Gastrocnemius medialis (tissue), 4 donors: ENCODE data around the gene CTXN3. TPM values are rescaled to one million over a fixed set of nuclear protein-coding genes. Genes with fewer than 3 reads are reported as not detected.

Source experiments
- ATAC-seq, 2 donors: fragments of 150-250 bp; one replicate each; pipeline ENCODE4 v1.9.1; 2016
- DNase-seq, 2 donors: peaks; one replicate each; pipeline ENCODE4 v3.0.0-alpha.2; 2019
- H3K27ac ChIP-seq, 4 donors: fragments of 200-600 bp; sonication (generic); 1 replicate in 1 of 4; 2 replicates in 3 of 4; pipeline ENCODE4 v1.5.1; 2016 to 2018; ENCODE audit warnings: mild to moderate bottlenecking in 2 of 4, moderate library complexity in 1 of 4
- H3K27me3 ChIP-seq, 3 donors: fragments of 200-600 bp; sonication (generic) in 2 of 3; 1 replicate in 1 of 3; 2 replicates in 2 of 3; pipeline versions ENCODE4 v1.5.1 to v1.6.0; 2016 to 2019; ENCODE audit warnings: mild to moderate bottlenecking in 1 of 3, moderate library complexity in 1 of 3
- H3K36me3 ChIP-seq, 2 donors: fragments of 200-600 bp; sonication (generic) in 1 of 2; one replicate each; pipeline ENCODE4 v1.5.1; 2017 to 2018
- H3K4me1 ChIP-seq, 2 donors: fragments of 200-600 bp; sonication (generic) in 1 of 2; one replicate each; pipeline ENCODE4 v1.5.1; 2016 to 2017; ENCODE audit warnings: mild to moderate bottlenecking in 2 of 2
- H3K4me3 ChIP-seq, 4 donors: fragments of 200-600 bp; sonication (generic) in 3 of 4; 1 replicate in 1 of 4; 2 replicates in 3 of 4; pipeline ENCODE4 v1.5.1; 2016 to 2019; ENCODE audit warnings: mild to moderate bottlenecking in 2 of 4
- H3K9me3 ChIP-seq, 3 donors: fragments of 200-600 bp; sonication (generic) in 2 of 3; 1 replicate in 1 of 3; 2 replicates in 2 of 3; pipeline ENCODE4 v1.5.1; 2016 to 2019
- POLR2A ChIP-seq, 2 donors: fragments of 450-650 bp; IDR thresholded peaks; one replicate each; pipeline ENCODE4 v1.6.1; 2017; ENCODE audit warnings: antibody characterized with exemption in 2 of 2, mild to moderate bottlenecking in 2 of 2, moderate library complexity in 2 of 2
- in situ Hi-C, 4 donors: fragments of 200-750 bp; cut with MboI; loops; one replicate each; pipeline versions ENCODE4 v1.15.0 to v1.8.0; 2017; ENCODE audit warnings: low sequenced_read_pairs in 4 of 4
- intact Hi-C: fragments of 100-400 bp; cut with DNase I; formaldehyde crosslinking; loops from one replicate; pipeline ENCODE4 v1.15.1; 2023; ENCODE audit warnings: low total_unique reads
- total RNA-seq, 4 donors: library from RNA; depleted of rRNA; stranded (reverse); fragments of >200 nt; gene quantifications; one replicate each; pipeline versions ENCODE4 v1.1.0 to v1.2.3, GENCODE V29; 2016
- TF ChIP-seq, protein P1 (sequence below), 5 experiments: fragments of 450-650 bp in 3 of 5; fragments of 200-600 bp in 2 of 5; sonication (generic) in 2 of 5; IDR thresholded peaks in 4 of 5; conservative IDR thresholded peaks in 1 of 5; 1 replicate in 4 of 5; 2 replicates in 1 of 5; pipeline ENCODE4 v1.5.1; 2016 to 2019; ENCODE audit warnings: antibody characterized with exemption in 5 of 5, mild to moderate bottlenecking in 3 of 5, moderate library complexity in 3 of 5

Gene CTXN3
- total RNA-seq, 4 donors from 2014 or later: 0.22 TPM; not detected in 3

DNA sequence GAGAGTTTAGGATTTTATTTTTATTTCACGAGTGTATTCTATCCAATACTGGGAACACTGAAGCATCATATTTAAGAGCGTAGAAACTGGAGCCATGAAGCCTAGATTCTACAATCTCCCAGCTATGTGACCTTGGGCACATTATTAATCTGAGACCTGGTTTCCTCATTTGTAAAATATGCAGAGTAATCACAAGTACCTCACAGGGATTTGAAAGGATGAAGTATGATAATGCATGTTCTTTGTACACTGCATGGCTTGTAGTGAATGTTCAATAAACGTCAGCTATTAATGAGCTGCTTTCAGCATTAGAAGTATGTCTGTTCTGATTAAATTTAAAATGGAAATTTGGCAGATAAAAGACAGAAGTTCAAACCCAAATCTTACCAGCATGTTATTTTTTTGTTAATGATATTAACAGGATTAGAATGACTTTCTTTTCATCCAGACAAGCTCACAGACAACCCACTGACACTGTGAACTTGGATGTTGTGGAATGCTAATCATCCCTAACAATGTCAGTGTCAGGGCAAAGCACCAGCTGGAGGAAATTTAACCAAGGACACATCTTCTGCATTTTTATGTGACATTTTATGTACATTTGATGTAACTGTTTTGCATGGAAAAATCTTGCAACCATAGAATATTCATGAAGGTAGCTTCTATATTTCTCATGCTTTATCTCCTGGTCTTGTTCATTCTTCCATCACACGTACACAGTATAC, 27.1 kb upstream of the CTXN3 start:
- Histone ChIP-seq H3K9me3 (no peaks in the 10 kb centered on the region), H3K27me3 (no peaks in the 10 kb centered on the region), H3K4me1 (no peaks in the 10 kb centered on the region), H3K27ac (no peak overlapping the region), H3K36me3 (no peaks in the 10 kb centered on the region), H3K4me3 (no peak overlapping the region)
- in situ Hi-C loops (no loop called here), intact Hi-C loops (no loop called here)
- DNase-seq (no peak), ATAC-seq (no peak)
- TF ChIP-seq, protein P1, sequence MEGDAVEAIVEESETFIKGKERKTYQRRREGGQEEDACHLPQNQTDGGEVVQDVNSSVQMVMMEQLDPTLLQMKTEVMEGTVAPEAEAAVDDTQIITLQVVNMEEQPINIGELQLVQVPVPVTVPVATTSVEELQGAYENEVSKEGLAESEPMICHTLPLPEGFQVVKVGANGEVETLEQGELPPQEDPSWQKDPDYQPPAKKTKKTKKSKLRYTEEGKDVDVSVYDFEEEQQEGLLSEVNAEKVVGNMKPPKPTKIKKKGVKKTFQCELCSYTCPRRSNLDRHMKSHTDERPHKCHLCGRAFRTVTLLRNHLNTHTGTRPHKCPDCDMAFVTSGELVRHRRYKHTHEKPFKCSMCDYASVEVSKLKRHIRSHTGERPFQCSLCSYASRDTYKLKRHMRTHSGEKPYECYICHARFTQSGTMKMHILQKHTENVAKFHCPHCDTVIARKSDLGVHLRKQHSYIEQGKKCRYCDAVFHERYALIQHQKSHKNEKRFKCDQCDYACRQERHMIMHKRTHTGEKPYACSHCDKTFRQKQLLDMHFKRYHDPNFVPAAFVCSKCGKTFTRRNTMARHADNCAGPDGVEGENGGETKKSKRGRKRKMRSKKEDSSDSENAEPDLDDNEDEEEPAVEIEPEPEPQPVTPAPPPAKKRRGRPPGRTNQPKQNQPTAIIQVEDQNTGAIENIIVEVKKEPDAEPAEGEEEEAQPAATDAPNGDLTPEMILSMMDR (IDR thresholded peaks at IDR 0.05 in 4 of 5, conservative IDR thresholded peaks at IDR 0.05 in 1 of 5): no peak
- no peak for TF ChIP-seq POLR2A (IDR thresholded peaks at IDR 0.05)

DNA sequence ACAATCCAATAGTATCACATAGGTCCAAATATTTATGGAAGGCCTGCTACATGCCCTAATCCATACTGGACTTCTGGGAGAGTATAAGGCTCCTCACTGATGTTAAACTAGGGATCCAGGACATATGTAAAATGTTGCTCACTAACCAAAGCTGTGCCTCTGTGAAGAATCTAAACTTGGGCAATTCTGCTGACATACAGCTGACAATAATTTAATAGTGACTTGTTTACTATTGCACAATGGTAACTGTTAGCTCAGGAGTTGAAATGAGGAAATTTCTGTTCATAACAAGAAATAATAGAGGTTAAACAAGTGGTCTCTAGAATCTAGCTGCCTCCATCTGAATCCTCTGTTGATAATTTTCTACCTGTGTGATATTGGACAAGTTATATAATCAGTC, 14.9 kb upstream of the CTXN3 start:
- no peak for DNase-seq
- in situ Hi-C loops: no loop called here
- Histone ChIP-seq H3K9me3 (no peaks in the 10 kb centered on the region), H3K27me3 (no peaks in the 10 kb centered on the region), H3K27ac (no peak overlapping the region), H3K4me3 (no peak overlapping the region), H3K36me3 (no peaks in the 10 kb centered on the region), H3K4me1 (no peaks in the 10 kb centered on the region)
- ATAC-seq: no peak
- intact Hi-C loops: no loop called here
- TF ChIP-seq, protein P1 (IDR thresholded peaks at IDR 0.05 in 4 of 5, conservative IDR thresholded peaks at IDR 0.05 in 1 of 5): no peak
- TF ChIP-seq POLR2A (IDR thresholded peaks at IDR 0.05): no peak

DNA sequence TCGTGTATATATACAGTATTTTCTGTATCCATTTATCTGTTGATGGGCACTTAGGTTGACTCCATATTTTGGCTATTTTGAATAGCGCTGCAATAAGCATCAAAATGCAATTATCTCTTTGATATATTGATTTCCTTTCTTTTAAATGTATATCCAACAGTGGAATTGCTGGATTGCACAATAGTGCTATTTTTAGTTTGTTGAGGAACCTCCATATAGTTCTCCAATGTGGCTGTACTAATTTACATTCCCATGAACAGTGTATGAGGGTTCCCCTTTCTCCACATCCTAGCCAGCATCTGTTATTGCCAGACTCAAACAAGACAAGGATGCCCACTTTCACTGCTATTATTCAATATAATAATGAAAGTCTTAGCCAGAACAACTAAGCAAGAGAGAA, 9.1 kb upstream of the CTXN3 start:
- in situ Hi-C loops (no loop called here), intact Hi-C loops (no loop called here)
- H3K27me3 ChIP-seq: no peaks in the 10 kb centered on the region
- no peak for ATAC-seq
- TF ChIP-seq, protein P1 (IDR thresholded peaks at IDR 0.05 in 4 of 5, conservative IDR thresholded peaks at IDR 0.05 in 1 of 5): no peak
- TF ChIP-seq POLR2A (IDR thresholded peaks at IDR 0.05): no peak
- no peak overlapping the region for H3K27ac ChIP-seq
- no peak overlapping the region for H3K4me3 ChIP-seq
- H3K4me1 ChIP-seq: peaks cover 7 to 13% of the 10 kb centered on the region in 2 donors
- no peaks in the 10 kb centered on the region for H3K9me3 ChIP-seq
- no peaks in the 10 kb centered on the region for H3K36me3 ChIP-seq
- no peak for DNase-seq

DNA sequence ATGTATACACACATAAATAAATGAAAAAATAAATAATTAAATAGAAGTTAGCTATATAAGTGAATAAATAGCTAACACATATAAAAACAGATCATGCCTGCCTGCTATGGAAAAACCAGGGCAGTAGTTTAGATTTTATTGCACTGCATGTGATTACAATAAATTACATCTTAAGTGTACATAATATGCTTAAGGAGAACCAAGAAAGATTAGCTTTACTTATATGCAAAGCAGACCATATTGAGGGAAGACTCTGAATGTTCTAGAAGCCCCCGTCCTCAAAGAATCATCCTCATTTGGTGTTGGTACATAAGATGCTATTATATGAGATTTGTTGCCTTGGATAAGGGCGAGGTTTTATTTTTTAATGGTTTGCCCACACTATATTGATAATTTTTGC, 5.9 kb upstream of the CTXN3 start:
- TF ChIP-seq, protein P1 (IDR thresholded peaks at IDR 0.05 in 4 of 5, conservative IDR thresholded peaks at IDR 0.05 in 1 of 5): no peak
- TF ChIP-seq POLR2A (IDR thresholded peaks at IDR 0.05): no peak
- intact Hi-C loops (no loop called here), in situ Hi-C loops (no loop called here)
- H3K36me3 ChIP-seq: no peaks in the 10 kb centered on the region
- no peak for ATAC-seq
- H3K27me3 ChIP-seq: no peaks in the 10 kb centered on the region
- H3K4me1 ChIP-seq: peaks cover 20 to 23% of the 10 kb centered on the region in 2 donors
- H3K9me3 ChIP-seq: no peaks in the 10 kb centered on the region
- H3K4me3 ChIP-seq: no peak overlapping the region
- no peak for DNase-seq
- no peak overlapping the region for H3K27ac ChIP-seq

DNA sequence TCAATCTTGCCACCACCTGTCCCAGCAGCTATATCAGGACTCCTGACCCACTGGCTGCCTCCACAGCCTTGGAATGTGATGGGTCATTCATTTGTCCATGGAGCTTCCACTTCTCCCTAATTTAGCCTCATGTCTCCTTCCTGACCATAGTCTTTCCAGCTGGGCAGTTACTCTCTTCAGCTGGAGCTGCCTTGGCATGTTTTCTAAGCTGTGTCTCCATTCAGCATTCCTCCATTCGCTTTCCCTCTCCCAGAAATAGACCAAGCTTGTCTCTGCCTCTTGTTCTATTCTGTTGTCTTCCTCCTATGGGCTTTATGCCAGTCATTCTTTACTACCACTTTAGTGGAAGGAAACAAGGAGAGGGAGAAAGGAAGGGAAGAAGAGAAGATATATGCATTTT, 5.3 kb upstream of the CTXN3 start:
- DNase-seq (no peak), ATAC-seq (no peak)
- Histone ChIP-seq H3K4me1 (peaks cover 20 to 23% of the 10 kb centered on the region in 2 donors), H3K27ac (no peak overlapping the region), H3K27me3 (no peaks in the 10 kb centered on the region), H3K9me3 (no peaks in the 10 kb centered on the region), H3K36me3 (no peaks in the 10 kb centered on the region), H3K4me3 (no peak overlapping the region)
- in situ Hi-C loops: no loop called here
- TF ChIP-seq, protein P1 (IDR thresholded peaks at IDR 0.05 in 4 of 5, conservative IDR thresholded peaks at IDR 0.05 in 1 of 5): no peak
- no peak for TF ChIP-seq POLR2A (IDR thresholded peaks at IDR 0.05)
- intact Hi-C loops: no loop called here
